NCI-H446 treated with DMSO at 0.1 percent for 48 hours (cell line): ENCODE data around the gene GIT2.
"Not testable (repeated sequence)": the region's sequence is repeated elsewhere in the genome, so short reads cannot be mapped to it uniquely, and the experiment has no call there.

ENCODE experiments used
- DNase-seq: peaks from one replicate; lab custom pipeline; 2025; lab: John Stamatoyannopoulos, UW

Gene GIT2

GRCh38 chr12:110004598-110004997, 8.4 kb upstream of the GIT2 start:
- DNase-seq, result no peak

GRCh38 chr12:110002676-110003515, 6.7 kb upstream of the GIT2 start:
- no peak for DNase-seq

DNA sequence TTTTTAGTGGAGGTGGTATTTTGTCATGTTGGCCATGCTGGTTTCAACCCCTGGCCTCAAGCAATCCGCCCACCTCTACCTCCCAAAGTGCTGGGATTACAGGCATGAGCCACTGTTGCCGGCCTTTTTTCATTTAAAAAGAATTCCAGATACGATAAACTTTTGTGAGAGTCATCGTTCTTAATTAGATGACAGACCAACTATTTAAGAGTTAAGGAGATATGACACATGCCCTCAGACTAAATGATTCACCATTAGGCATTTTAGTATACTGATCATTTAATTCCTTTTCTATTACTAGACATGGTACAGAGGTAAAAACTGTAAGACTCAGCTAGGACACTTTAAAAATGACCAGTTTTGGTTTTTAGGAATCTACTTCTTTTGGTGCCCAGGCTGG, 5.4 kb upstream of the GIT2 start:
- no peak for DNase-seq

DNA sequence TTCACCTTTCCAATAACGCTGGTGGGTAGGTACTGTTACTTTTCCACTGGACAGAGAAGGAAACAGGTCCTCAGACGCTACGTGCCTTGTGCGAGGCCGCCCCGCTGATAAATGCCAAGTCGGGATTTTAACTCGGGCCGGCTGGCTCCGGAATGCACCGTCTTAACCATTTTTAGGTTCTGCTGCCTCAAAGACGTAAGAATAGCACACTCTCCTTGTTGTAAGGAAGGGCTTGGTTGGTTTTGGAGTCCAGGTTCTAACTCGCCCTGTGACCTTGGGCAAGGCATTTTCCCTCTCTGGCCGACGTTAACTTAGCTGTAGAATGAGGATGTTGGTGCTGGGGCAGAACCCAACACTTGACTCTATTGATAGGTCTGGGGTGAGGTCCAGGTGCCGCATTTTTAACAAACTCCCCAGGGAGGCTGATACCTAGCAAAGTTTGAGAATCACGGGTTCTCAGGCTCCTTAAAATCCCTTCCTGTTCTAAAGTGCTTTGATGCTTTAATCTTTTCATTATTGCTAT, 3.9 kb upstream of the GIT2 start:
- DNase-seq, result no peak

GRCh38 chr12:109999649-109999971, 3.4 kb upstream of the GIT2 start:
- no peak for DNase-seq

- DNase-seq, result peak; percentile 82
Observed at GRCh38 chr12:109998904-109999648, 2.9 kb upstream of the GIT2 start, which contains the start of gene ANKRD13A. ANKRD13A (plus strand) TSS chr12:109999430; CDS start chr12:109999689, 259 bp downstream.

DNA sequence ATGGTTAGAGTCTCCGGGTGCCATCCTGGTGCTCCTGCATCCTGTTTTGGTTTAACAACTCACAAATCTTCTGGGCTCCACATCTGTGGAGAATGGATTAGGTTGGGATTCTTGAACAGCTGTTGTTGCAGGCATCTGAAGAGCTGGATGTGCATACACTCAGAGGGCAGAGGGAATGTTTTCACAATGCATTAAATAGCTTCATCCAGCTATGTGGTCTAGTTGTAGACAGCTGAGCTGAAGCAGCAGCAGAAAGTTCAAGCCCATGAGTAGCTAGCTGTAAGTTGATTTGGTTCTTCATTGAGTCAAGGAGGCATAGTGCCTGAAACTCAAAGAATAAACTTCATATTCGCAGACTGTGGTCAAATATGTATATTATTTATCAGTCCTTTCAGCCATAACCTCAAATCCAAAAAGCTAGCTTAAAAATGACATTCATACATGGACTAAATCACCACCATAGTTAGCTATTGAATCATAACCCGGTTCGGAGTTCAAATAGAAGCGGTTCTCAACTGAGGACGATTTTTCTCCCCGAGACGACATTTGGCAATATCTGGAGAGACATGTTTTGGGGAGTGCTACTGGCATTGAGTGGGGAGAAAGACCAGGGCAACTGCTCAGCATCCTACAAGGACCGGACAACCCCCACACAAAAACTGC, 2.2 kb upstream of the GIT2 start:
- no peak for DNase-seq

DNA sequence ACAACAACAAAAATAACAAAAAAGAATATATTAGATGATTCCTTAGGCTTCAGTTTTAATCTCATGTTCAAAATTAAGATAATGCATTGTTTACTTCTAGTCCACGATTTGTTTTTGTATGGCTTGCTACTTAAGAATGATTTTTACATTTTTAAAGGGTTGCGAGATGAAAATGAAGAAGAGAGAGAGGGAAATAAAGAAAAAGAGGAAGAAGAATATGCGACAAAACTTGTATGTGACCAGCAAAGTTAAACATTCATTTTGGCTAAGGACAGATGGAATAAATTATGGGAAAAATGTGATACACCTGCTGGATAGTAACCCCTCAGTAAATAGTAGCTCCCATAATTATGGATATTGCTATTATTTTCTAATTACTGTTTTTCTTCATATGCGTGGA, 1.2 kb upstream of the GIT2 start:
- DNase-seq, result no peak

- no peak for DNase-seq
Observed at GRCh38 chr12:109996483-109996853, 300 bp upstream of the GIT2 start.

GRCh38 chr12:109995361-109995685, 845 bp downstream of the GIT2 start:
- DNase-seq, result no peak

GRCh38 chr12:109994401-109995175, 1.6 kb downstream of the GIT2 start:
- DNase-seq, result no peak

GRCh38 chr12:109993091-109993490, 3.1 kb downstream of the GIT2 start:
- DNase-seq, result no peak

DNA sequence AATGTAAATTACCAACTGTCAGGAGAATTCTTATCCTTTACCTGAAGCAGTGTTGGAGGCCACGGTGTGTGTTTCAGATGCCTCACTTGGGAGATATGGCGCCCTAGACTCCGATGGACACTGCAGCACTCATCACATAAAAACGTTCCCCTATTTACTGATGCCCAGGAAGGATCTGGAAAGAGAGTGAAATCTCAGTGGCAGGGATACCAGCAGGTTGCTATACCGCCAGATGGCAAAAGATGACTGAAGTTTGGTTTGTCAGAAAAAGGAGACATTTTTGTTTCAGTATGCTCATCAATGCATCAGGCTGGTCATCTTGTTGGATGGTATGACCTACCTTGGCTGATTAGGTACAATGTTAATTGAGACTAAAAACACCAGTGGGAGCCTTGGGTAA, 4.6 kb downstream of the GIT2 start:
- DNase-seq, result no peak

GRCh38 chr12:109989380-109989779, 6.8 kb downstream of the GIT2 start:
- DNase-seq, result no peak

- DNase-seq, result no peak
Observed at GRCh38 chr12:109988903-109989302, 7.3 kb downstream of the GIT2 start.

DNA sequence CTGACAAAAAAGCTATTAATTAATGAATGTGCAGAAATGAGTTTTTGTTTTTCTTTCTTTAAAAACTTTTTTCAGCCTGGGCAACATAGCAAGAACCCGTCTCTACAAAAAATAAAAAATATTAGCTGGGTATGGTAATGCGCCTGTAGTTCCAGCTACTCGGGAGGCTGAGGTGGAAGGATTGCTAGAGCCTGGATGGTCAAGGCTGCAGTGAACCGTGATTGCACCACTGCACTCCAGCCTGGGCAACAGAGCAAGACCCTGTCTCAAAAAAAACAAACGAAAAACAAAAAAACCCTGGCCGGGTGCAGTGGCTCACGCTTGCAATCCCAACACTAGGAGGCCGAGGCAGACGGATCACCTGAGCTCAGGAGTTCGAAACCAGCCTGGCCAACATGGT, 7.9 kb downstream of the GIT2 start:
- no peak for DNase-seq

GRCh38 chr12:109987615-109988014, 8.6 kb downstream of the GIT2 start:
- no peak for DNase-seq

DNA sequence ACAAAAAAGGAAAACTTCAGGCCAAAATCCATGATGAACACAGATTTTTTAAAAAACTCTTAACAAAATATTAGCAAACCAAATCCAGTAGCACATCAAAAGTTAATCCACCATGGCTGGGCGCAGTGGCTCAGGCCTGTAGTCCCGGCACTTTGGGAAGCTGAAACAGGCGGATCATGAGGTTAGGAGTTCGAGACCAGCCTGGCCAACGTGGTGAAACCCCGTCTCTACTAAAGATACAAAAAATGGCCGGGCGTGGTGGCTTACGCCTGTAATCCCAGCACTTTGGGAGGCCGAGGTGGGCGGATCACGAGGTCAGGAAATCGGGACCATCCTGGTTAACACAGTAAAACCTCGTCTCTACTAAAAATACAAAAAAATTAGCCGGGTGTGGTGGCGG, 9.9 kb downstream of the GIT2 start:
- not testable (repeated sequence) for DNase-seq

- no peak for DNase-seq
Observed at GRCh38 chr12:109983432-109984142, 12.6 kb downstream of the GIT2 start.

DNA sequence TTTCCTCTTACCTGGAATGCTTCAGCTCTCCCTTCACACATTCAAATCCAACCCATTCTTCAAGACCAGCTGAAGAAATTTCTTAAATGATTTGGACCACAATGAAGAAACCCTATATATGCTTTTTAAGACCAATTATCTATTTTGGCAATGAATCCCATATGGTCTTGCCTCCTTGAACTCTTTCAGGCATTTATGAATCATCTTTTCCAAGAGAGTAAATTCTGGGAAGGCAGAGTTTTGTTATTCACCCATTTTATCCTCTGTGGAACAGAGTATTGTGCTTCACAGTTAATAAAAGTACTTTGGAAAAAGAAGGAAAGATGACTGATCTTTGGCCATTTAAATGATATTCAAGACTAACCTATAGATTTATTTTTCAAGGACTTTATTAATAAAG, 14.0 kb downstream of the GIT2 start:
- no peak for DNase-seq

- DNase-seq, result no peak
Observed at GRCh38 chr12:109981311-109981710, 14.9 kb downstream of the GIT2 start.
